GM19043 (cell line): ENCODE data around the gene TDRD3.
A peak's percentile ranks its signal among the peaks of the same experiment; 100 is the strongest.
"Not testable (repeated sequence)": the region's sequence is repeated elsewhere in the genome, so short reads cannot be mapped to it uniquely, and the experiment has no call there.

Source experiments
- ATAC-seq: cut with Tn5 transposase; IDR thresholded peaks from one replicate; pipeline ENCODE4 v1.9.1; 2021; ENCODE audit warnings: low read depth; ENCODE audit not compliant: unreplicated experiment

The TDRD3 gene

GRCh38 chr13:60396783-60397703 is at the start of gene TDRD3:
TDRD3 (plus strand) TSS chr13:60397220; CDS start chr13:60397365, 145 bp downstream.
- ATAC-seq, result peak; percentile 50

DNA sequence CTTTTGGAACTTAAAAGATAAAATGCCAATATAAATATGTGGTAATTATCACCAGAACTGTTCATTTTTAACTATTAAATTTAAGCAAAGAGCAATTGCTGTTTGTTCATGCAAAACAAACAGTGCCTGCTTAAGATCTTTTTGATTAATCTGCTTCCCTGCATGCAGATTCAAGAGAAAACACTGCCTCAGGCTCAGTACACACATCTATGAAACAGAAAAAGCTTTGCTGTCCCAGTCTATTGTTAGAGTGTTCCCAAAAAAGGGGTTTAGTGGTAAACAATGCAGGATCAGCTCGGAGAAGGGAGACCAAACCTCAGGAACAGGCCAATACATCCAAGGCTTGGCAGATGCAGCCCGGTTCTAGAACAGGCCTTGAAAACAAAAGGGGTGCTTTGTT is 49.3 kb upstream of the TDRD3 start:
- no peak for ATAC-seq

DNA sequence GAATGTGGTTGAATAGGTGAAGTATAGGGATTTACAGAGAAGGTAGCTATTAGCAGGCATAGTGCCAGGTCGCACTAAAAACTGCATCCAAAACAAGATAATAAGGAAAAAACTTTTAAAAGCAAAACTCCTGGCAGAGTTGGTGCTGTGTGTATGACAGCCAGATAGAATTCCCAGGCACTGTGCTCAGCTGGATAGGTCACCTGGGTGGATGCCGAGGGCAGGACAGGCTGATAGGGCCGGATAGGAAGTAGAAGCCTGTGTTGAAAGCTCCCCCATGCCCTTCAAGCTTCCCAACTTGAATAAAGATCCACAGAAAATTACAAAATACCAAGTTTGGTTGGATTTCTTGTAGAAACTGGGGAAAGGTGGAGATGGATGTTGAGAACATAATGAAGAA is 48.9 kb upstream of the TDRD3 start:
- ATAC-seq, result no peak

DNA sequence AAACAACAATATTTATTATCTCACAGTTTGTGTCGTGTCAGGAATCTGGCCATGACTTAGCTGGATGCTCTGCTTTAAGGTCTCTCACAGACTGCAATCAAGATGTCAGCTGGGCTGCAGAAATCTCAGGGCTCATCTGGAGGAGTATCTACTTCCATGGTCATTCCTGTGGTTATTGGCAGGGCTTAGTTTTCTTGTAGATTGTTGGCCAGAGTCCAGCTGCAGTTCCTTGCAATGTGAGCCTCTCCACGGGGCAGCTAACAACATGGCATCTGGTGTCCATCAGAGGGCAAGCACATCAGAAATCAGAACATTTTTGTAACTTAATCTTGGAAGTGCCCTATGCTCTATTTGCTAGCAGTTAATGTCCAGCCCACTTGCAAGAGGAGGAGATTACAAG is 45.7 kb upstream of the TDRD3 start:
- ATAC-seq, result no peak

- no peak for ATAC-seq
Observed at GRCh38 chr13:60351855-60352615, 45.0 kb upstream of the TDRD3 start.

GRCh38 chr13:60352644-60353043 is 44.4 kb upstream of the TDRD3 start:
- ATAC-seq, result no peak

- ATAC-seq, result no peak
Observed at GRCh38 chr13:60355056-60355455, 42.0 kb upstream of the TDRD3 start.

DNA sequence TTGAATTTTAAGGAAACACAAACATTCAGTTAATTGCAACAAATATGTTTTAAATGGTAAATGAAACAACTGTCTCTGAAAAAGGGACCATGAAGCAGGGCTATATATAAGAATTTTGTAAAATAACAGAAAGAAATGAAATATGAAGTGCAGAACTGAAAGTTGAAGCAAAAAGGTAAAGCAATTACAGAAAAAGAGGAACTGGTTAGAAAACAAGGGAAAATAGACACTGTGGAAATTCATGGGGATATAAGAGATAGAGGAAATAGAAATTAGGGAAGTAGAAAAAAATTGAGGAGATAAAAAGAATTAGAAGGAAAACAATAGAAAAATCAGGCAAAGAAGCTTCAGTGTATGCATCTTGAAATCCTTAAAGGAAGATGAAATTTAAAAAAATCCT is 40.0 kb upstream of the TDRD3 start:
- ATAC-seq, result no peak

- no peak for ATAC-seq
Observed at GRCh38 chr13:60358453-60358852, 38.6 kb upstream of the TDRD3 start.

DNA sequence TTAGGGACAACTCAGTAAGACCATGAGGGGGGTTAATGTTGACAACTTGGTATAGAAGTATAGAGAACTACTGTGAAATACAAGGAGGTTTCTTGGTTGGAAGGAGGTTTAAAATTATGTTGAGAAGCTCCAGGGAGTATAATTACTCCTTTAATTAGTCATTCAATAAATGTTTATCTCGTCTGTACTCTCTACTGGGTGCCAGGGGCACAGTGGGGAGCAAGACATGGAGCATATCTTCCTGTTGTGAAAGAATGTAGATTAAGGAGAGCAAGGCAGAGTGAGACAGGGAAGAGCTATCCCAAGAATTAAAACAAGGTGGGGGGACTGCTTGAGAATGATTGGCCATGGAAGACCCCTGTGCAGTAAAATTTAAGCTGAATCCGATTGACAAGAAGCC is 33.7 kb upstream of the TDRD3 start:
- no peak for ATAC-seq

DNA sequence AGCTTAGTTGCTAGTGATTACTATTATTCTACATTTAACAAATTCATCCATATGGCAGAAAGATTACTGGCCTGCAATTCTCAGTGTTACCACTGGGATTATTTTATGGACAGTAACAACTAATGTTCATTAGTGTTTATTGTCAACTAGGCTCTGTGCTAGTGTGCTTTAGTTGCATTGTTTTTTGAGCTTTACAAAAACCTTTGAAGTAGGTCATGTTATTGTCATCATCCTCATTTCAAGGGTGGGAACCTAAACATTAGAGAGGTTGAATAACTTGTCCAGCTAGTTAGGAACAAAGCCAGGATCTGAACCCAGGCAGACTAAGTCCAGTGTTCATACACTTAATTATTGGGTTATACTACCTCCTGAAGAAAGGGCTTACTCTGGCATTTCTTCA is 27.8 kb upstream of the TDRD3 start:
- ATAC-seq, result no peak

DNA sequence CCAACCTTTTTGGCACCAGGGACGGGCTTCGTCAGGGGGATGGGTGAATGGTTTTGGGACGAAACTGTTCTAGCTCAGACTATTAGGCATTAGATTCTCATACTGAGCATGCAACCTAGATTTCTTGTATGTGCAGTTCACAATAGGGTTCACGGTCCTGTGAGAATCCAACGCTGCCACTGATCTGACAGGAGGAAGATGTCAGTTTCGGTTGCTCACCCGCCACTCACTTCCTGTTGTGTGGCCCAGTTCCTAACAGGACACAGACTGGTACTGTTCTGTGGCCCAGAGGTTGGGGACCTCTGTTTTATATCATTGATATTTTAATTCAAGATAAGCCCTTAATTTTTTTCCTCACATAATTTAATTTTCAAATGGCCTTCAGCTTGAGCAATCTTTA is 26.7 kb upstream of the TDRD3 start:
- no peak for ATAC-seq

DNA sequence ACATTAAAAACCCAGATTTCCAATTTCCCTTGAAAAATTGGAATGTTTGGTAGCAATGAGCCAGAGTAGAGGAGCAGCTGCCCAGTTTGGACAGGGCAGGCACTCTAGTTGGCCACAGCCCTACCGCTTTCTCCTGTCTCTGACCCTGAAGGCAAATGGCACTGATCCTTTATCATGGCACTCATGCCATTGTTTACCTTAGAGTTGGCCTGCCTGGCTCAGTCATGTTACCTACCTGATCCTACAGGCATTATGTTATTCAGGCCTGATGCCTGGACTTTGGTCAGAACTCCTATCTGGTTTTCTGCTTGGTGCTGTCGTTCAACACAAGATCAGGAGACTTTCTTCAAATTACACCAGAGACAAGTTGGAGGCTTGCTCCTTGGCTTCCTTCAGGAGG is 24.9 kb upstream of the TDRD3 start:
- ATAC-seq, result no peak

DNA sequence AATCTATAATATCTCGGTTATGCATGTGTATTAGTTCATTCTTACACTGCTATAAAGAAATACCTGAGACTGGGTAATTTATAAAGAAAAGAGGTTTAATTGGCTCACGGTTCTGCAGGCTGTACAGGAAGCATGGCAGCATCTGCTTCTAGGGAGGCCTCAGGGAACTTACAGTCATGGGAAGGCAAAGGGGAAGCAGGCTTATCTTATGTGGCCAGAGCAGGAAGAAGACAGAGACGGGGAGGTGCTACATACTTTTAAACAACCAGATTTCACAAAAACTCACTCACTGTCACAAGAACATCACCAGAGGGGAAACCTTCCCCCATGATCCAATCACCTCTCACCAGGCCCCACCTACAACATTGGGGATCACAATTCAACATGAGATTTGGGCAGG is 17.7 kb upstream of the TDRD3 start:
- not testable (repeated sequence) for ATAC-seq

DNA sequence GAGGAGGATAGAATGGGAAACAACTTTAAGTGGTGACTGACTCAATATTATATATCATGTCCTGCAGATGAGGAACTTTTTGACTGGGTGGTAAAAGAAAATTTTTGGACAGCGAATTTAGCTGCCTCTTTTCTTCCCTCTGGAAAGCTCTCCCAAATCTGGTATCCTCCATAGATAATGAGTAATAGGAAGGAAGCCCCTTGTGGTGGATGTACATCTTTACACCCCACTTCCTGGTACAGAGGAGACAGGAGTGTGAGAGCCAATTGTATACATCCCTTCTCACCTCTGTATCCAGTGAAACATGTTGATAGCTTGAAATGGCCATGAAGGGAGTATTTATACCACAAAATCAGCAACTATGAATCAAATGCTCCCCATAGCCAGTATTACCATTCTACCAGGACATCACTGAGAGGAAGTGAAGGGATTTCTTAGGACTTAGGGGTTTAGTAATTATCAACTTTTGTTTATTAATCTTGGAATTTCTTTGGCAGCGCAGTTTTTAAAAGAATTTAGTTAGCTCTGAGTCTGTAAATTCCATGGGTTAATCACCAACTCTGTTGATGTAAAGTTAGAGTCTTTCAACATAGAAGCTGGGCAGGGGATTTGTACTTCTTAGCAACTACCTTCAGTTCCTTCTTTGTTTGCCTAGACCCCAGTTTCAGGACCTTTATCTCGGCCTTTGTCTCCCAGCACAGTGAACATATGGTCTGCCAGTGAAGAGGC is 17.0 kb upstream of the TDRD3 start:
- ATAC-seq, result no peak

DNA sequence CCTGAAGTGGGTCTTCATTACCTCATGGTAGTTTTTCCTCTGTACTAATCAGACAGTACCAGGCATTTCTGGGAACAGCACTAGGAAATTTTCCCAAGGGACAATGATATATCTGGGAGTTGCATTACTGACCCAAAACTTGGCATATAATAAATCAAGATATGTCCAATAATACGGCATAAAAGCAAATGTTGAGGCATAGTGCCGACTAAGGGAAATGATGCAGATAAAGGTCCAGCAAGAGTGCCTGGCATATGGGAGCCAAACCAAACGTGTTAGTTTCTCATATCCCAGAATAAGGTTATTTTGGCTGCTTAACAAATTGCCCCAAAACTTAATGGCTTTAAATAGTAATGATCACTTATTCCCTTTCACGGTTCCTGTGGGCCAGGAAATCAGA is 12.1 kb upstream of the TDRD3 start:
- ATAC-seq, result no peak

GRCh38 chr13:60386250-60386649 is 10.8 kb upstream of the TDRD3 start:
- ATAC-seq, result no peak

GRCh38 chr13:60392131-60392530 is 4.9 kb upstream of the TDRD3 start:
- ATAC-seq, result no peak

- ATAC-seq, result peak; percentile 57
Observed at GRCh38 chr13:60395971-60396782, 843 bp upstream of the TDRD3 start.

- ATAC-seq, result peak; percentile 20
Observed at GRCh38 chr13:60397704-60398378, 821 bp downstream of the TDRD3 start.
